ENCODE results near the gene PALLD. TPM values are rescaled to one million over a fixed set of nuclear protein-coding genes. Genes with fewer than 3 reads are reported as not detected.

Gene PALLD
- total RNA-seq, 1 experiment from 2014 or later = 166 TPM

DNA sequence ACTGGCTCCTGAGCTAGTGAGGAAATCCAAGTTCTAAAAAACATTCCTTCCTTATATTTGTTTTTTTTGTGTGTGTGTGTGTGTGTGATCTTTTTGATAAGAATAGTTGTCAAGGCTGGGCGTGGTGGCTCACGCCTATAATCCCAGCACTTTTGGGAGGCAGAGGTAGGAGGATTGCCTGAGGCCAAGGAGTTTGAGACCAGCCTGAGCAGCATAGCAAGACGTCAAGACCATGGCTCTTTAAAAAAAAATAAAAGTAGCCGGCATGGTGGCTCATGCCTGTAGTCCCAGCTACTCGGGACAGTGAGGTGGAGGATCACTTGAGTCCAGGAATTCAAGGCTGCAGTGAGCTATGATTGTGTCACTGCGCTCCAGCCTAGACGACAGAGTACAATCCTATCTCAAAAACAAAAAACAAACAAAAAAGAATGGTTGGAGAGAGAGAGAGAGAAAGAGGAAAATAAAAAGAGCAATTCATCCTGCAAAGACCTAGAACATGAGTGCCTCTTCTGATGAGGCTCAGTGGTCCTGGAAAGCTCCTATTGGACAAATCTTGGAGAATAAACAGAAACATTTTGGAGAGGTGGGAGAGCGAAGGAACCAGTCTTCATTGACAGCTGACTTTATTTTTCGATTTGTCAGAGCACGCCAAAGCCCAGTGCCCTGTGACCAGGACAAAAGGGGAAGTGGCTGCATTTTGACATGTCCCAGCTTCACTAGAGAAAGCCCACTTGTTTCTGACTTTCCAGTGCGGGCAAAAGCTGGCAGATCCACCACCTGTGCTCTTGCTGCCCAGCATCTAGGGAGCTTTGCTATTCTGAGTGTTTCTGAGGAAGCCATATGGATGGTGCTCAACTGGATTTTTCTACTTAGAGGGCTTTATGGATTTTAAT lies 244.7 kb downstream of the PALLD start:
- Histone ChIP-seq H3K9me3 (ENCODE audit: control insufficient read depth in 1 of 2, insufficient read depth in 1 of 2, low read depth in 1 of 2, low read length in 2 of 2) (no peaks in the 10 kb centered on the region), H3K27me3 (ENCODE audit: insufficient read depth, low read length) (no peaks in the 10 kb centered on the region), H3K9me2 (ENCODE audit: insufficient read depth) (no peaks in the 10 kb centered on the region), H2AFZ (ENCODE audit: low read depth, low read length, poor library complexity, severe bottlenecking) (no peak overlapping the region), H3K4me1 (ENCODE audit: control insufficient read depth in 1 of 2, insufficient read depth in 2 of 2, low read length in 2 of 2) (no peaks in the 10 kb centered on the region), H3K9ac (ENCODE audit: low read length) (no peak overlapping the region), H3K4me2 (ENCODE audit: low read length) (no peak overlapping the region), H3K27ac (ENCODE audit: low read depth, low read length) (no peak overlapping the region), H4K20me1 (ENCODE audit: insufficient read depth) (no peaks in the 10 kb centered on the region; the same call in 1 of the 2 replicates), H3K4me3 (replicated peaks in 1 of 2; ENCODE audit: low read depth in 1 of 2, low read length in 2 of 2) (no peak overlapping the region), H3K36me3 (ENCODE audit: control insufficient read depth in 1 of 2, insufficient read depth in 2 of 2, low read length in 2 of 2) (no peaks in the 10 kb centered on the region), H3K79me2 (ENCODE audit: insufficient read depth, low read length) (no peaks in the 10 kb centered on the region)
- intact Hi-C loops (cut with micrococcal nuclease) = no loop called here
- ATAC-seq = no peak
- ChIA-PET CTCF (no interaction called here), POLR2A (no interaction called here), RAD21 (ENCODE audit: low non-redundant PET in 1 of 2, low total read pairs in 2 of 2, uncharacterized antibody in 2 of 2, unreplicated experiment in 2 of 2) (no interaction called here)
- DNase-seq (ENCODE audit: low read depth, low spot score) = no peak
- no TSS peak for BruUV-seq (replicated peaks)
- TF ChIP-seq CTCF (IDR thresholded peaks at IDR 0.05 in 2 of 3, conservative IDR thresholded peaks at IDR 0.05 in 1 of 3; ENCODE audit: borderline replicate concordance in 1 of 3, insufficient read depth in 1 of 3, low read depth in 2 of 3, low read length in 2 of 3) (no peak), EGR1 (IDR thresholded peaks at IDR 0.05; ENCODE audit: low read depth) (no peak), YY1 (IDR thresholded peaks at IDR 0.05; ENCODE audit: extremely low read depth, insufficient replicate concordance, low read depth, low read length) (no peak), POLR2AphosphoS5 (IDR thresholded peaks at IDR 0.05; ENCODE audit: low read depth, low read length) (no peak), ELF1 (IDR thresholded peaks at IDR 0.05; ENCODE audit: borderline replicate concordance, low read depth) (no peak), EZH2 (IDR thresholded peaks at IDR 0.05) (no peak), ZFX (IDR thresholded peaks at IDR 0.05) (no peak), SRF (IDR thresholded peaks at IDR 0.05; ENCODE audit: low read depth) (no peak), JUND (IDR thresholded peaks at IDR 0.05) (no peak), ZNF274 (IDR thresholded peaks at IDR 0.05; ENCODE audit: low read depth, low read length) (no peak), RAD21 (IDR thresholded peaks at IDR 0.05; ENCODE audit: low read depth) (no peak), CBX3 (IDR thresholded peaks at IDR 0.05; ENCODE audit: low read depth) (no peak), SIN3A (IDR thresholded peaks at IDR 0.05; ENCODE audit: low read depth) (no peak), POLR2A (IDR thresholded peaks at IDR 0.05; ENCODE audit: borderline replicate concordance, extremely low read depth, insufficient read depth, insufficient read length) (no peak), EZH2phosphoT487 (IDR thresholded peaks at IDR 0.05; ENCODE audit: borderline replicate concordance) (no peak), SP1 (IDR thresholded peaks at IDR 0.05; ENCODE audit: low read depth) (no peak), FOSL1 (IDR thresholded peaks at IDR 0.05; ENCODE audit: low read depth) (no peak)
- TF ChIP-seq, protein P1, sequence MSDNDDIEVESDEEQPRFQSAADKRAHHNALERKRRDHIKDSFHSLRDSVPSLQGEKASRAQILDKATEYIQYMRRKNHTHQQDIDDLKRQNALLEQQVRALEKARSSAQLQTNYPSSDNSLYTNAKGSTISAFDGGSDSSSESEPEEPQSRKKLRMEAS (IDR thresholded peaks at IDR 0.05) = no peak
- TF ChIP-seq, protein P2, sequence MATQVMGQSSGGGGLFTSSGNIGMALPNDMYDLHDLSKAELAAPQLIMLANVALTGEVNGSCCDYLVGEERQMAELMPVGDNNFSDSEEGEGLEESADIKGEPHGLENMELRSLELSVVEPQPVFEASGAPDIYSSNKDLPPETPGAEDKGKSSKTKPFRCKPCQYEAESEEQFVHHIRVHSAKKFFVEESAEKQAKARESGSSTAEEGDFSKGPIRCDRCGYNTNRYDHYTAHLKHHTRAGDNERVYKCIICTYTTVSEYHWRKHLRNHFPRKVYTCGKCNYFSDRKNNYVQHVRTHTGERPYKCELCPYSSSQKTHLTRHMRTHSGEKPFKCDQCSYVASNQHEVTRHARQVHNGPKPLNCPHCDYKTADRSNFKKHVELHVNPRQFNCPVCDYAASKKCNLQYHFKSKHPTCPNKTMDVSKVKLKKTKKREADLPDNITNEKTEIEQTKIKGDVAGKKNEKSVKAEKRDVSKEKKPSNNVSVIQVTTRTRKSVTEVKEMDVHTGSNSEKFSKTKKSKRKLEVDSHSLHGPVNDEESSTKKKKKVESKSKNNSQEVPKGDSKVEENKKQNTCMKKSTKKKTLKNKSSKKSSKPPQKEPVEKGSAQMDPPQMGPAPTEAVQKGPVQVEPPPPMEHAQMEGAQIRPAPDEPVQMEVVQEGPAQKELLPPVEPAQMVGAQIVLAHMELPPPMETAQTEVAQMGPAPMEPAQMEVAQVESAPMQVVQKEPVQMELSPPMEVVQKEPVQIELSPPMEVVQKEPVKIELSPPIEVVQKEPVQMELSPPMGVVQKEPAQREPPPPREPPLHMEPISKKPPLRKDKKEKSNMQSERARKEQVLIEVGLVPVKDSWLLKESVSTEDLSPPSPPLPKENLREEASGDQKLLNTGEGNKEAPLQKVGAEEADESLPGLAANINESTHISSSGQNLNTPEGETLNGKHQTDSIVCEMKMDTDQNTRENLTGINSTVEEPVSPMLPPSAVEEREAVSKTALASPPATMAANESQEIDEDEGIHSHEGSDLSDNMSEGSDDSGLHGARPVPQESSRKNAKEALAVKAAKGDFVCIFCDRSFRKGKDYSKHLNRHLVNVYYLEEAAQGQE (IDR thresholded peaks at IDR 0.05; ENCODE audit: low read depth) = no peak
- TF ChIP-seq, protein P3, sequence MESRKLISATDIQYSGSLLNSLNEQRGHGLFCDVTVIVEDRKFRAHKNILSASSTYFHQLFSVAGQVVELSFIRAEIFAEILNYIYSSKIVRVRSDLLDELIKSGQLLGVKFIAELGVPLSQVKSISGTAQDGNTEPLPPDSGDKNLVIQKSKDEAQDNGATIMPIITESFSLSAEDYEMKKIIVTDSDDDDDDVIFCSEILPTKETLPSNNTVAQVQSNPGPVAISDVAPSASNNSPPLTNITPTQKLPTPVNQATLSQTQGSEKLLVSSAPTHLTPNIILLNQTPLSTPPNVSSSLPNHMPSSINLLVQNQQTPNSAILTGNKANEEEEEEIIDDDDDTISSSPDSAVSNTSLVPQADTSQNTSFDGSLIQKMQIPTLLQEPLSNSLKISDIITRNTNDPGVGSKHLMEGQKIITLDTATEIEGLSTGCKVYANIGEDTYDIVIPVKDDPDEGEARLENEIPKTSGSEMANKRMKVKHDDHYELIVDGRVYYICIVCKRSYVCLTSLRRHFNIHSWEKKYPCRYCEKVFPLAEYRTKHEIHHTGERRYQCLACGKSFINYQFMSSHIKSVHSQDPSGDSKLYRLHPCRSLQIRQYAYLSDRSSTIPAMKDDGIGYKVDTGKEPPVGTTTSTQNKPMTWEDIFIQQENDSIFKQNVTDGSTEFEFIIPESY (IDR thresholded peaks at IDR 0.05; ENCODE audit: extremely low read depth, insufficient replicate concordance, low read length) = no peak
